ENCODE data around the gene ZNF263. TPM values are rescaled to one million over a fixed set of nuclear protein-coding genes. Genes with fewer than 3 reads are reported as not detected.

ZNF263 gene
- total RNA-seq (10 to 100 TPM; 22.5 to 84.0 (median 36.2) TPM), polyA plus RNA-seq (10 to 100 TPM; 18.5 to 26.4 (median 21.8) TPM)
- long read RNA-seq, donor 1, partial matches to known transcripts: 0 of 7 reads
- long read RNA-seq, donor 1, other reads (novel, unspliced or antisense): 0 of 7 reads
- long read RNA-seq, donor 2, partial matches to known transcripts: 0 of 5 reads
- long read RNA-seq, donor 2, other reads (novel, unspliced or antisense): 0 of 5 reads
- long read RNA-seq, donor 3, partial matches to known transcripts: 0 of 3 reads
- long read RNA-seq, donor 3, other reads (novel, unspliced or antisense): 0 of 3 reads
- long read RNA-seq, donor 4, partial matches to known transcripts: 0 of 2 reads
- long read RNA-seq, donor 4, other reads (novel, unspliced or antisense): 2 of 2 reads
- long read RNA-seq, donor 5, transcript ZNF263-205 (2 exons, 1,139 nt): major isoform, 17 of 54 reads
- long read RNA-seq, donor 5, transcript ZNF263-201 (6 exons, 3,830 nt): minor isoform, 10 of 54 reads
- long read RNA-seq, donor 5, transcript ZNF263-208 (3 exons, 851 nt): major isoform, 17 of 54 reads
- long read RNA-seq, donor 5, partial matches to known transcripts: 3 of 54 reads
- long read RNA-seq, donor 5, other reads (novel, unspliced or antisense): 7 of 54 reads
- long read RNA-seq, donor 6, partial matches to known transcripts: 0 of 1 reads
- long read RNA-seq, donor 6, other reads (novel, unspliced or antisense): 0 of 1 reads
- long read RNA-seq, donor 7, partial matches to known transcripts: 0 of 1 reads
- long read RNA-seq, donor 7, other reads (novel, unspliced or antisense): 0 of 1 reads
- long read RNA-seq, donor 8, partial matches to known transcripts: 0 of 7 reads
- long read RNA-seq, donor 8, other reads (novel, unspliced or antisense): 0 of 7 reads
- long read RNA-seq, donor 9, partial matches to known transcripts: 5 of 8 reads
- long read RNA-seq, donor 9, other reads (novel, unspliced or antisense): 0 of 8 reads
- long read RNA-seq, donor 10, partial matches to known transcripts: 0 of 4 reads
- long read RNA-seq, donor 10, other reads (novel, unspliced or antisense): 0 of 4 reads

DNA sequence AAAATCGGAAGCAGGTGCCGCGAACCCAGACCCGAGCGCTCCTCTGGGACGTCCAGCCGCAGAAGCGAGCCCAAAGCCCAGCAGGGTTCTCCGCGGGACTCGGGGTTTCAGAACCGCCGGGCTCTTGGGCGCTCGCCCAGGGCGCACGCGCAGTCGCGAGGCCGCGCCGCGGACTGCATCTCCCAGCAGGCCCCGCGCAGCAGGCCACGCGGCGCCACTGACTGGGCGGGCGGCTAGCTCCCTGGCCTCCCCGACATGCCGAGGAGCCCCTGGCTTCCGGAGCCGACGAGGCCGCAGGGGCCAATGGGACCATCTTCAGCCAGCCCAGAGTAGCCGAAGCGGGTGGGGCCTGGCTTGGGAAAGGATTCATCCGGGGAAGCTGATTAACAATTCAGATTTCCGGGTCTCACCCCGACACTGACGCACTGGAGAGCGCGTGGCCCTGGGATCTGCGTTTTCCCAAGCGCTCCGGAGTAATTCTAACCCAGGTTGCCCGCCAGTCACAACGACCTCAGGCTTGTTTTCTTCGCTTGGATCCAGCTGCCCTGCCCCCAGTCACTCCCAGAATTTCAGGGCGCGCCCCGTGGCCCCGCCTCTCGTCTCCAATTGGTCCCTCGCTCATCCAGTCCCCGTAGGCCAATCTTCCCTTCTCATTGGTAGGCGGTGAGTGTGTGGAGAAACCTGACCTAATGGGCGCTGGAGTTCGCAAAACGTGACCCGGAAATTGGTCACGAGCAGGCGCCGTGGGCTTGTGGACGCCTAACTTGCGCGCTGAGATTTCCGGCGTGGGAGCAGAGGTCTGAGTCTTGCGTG lies at the start of gene ZNF263:
Gene ZNF263, plus strand, starts transcription at position 762 of the 813 bp plus-strand sequence. CDS start 328 bp downstream, outside the sequence.
- 0 to 1% (median 0%) methylated on average over 22 to 72 of the region's 72 CpGs for WGBS, 4 donors
- H3K36me3 ChIP-seq (replicated peaks in 1 of 2): peaks cover 0 to 16% of the 10 kb centered on the region in 2 donors
- H3K9me3 ChIP-seq (replicated peaks in 1 of 3): peaks cover 0 to under 1% (median 0%) of the 10 kb centered on the region in 3 donors
- no peaks in the 10 kb centered on the region for H3K27me3 ChIP-seq
- peak; percentile 96 to 98 (median 97) for DNase-seq
- TF ChIP-seq POLR2A (IDR thresholded peaks at IDR 0.05): peak in 1 of 2 donors; percentile 72
- TF ChIP-seq, protein P1, sequence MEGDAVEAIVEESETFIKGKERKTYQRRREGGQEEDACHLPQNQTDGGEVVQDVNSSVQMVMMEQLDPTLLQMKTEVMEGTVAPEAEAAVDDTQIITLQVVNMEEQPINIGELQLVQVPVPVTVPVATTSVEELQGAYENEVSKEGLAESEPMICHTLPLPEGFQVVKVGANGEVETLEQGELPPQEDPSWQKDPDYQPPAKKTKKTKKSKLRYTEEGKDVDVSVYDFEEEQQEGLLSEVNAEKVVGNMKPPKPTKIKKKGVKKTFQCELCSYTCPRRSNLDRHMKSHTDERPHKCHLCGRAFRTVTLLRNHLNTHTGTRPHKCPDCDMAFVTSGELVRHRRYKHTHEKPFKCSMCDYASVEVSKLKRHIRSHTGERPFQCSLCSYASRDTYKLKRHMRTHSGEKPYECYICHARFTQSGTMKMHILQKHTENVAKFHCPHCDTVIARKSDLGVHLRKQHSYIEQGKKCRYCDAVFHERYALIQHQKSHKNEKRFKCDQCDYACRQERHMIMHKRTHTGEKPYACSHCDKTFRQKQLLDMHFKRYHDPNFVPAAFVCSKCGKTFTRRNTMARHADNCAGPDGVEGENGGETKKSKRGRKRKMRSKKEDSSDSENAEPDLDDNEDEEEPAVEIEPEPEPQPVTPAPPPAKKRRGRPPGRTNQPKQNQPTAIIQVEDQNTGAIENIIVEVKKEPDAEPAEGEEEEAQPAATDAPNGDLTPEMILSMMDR (IDR thresholded peaks at IDR 0.05): peak in 2 of 6 experiments; percentile 18
- H3K4me3 ChIP-seq: peak within 1 kb of the TSS; percentile 62 to 86 (median 86)
- intact Hi-C loops (cut with DNase I): no loop called here
- H3K27ac ChIP-seq: peak within 1 kb of the TSS; percentile 90 to 99 (median 98)
- H3K4me1 ChIP-seq (replicated peaks in 1 of 2): peaks cover 11 to 22% of the 10 kb centered on the region in 2 donors

DNA sequence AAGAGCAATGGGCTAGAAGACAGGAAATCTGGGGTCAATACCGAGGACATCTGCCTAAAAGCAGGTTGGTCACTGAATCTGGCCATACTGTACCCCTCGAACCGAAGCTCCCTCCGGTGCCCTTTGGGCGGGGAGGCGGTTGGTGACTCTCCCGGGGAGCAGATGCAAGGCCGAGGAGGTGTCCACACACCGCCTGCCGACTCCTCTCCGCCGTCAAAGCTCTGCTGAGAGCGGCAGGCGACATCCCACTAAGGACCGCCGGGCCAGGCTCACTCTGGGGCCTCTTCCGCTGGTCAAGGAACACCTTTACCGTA lies 48.8 kb upstream of the ZNF263 start:
- H3K4me3 ChIP-seq: peak overlapping the region; percentile 55 to 99 (median 64)
- intact Hi-C loops (cut with DNase I): no loop called here

DNA sequence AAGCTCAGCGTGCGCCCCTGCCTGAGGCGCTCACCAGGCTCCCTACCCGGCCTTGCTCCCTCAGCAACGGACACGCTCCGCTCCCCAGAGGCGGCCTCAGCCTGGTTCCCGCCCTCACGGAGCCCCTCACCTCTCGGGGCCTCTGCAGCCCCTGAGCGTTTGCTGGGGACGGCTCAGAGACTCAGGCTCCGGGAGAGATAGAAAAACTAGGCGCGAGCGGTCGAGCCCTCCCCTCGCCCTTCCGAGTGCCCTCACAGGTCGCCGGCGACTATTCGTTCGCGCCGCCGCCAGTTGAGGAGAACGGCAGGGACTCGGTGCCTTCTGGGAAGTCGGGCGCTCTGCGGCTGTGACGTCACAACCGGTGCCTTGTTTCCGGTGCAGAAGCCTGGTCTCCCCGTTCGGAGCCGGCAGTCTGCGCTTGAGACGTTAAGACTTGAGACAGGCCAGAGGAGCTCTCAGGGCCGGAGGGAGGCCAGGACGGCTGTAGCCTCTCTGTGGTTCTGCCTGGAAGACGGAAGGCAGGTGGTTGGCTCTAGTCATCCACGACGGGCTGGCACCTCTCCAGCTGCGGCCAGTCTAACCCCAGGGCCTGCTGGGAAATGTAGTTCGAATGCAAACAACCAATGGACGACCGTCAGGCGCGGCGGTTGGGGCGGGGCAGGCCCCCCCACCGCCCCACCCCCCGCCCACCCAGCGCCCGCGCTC lies 48.3 kb upstream of the ZNF263 start, which contains the start of gene ZNF200:
Gene ZNF200, minus strand, starts transcription at position 302 of the 705 bp plus-strand sequence. CDS start 1,403 bp downstream, outside the sequence.
- H3K27me3 ChIP-seq: no peaks in the 10 kb centered on the region
- peaks cover 11% of the 10 kb centered on the region in 2 donors for H3K4me1 ChIP-seq (replicated peaks in 1 of 2)
- H3K36me3 ChIP-seq (replicated peaks in 1 of 2): peaks cover 0 to 25% of the 10 kb centered on the region in 2 donors
- H3K27ac ChIP-seq: peak within 1 kb of the TSS; percentile 81 to 97 (median 93)
- DNase-seq: peak; percentile 94 to 98 (median 97)
- WGBS, 4 donors: 0% methylated on average over 9 to 58 of the region's 59 CpGs
- H3K4me3 ChIP-seq: peak within 1 kb of the TSS; percentile 55 to 99 (median 64)
- TF ChIP-seq POLR2A (IDR thresholded peaks at IDR 0.05): peak; percentile 64 to 84
- TF ChIP-seq, protein P1 (IDR thresholded peaks at IDR 0.05): no peak
- no peaks in the 10 kb centered on the region for H3K9me3 ChIP-seq (replicated peaks in 1 of 3)
- intact Hi-C loops (cut with DNase I): no loop called here

More for the DNA sequence above, 48.8 kb upstream of the ZNF263 start:
- WGBS, 4 donors: 1 to 2% (median 2%) methylated on average over 7 to 18 of the region's 18 CpGs
- DNase-seq: no peak
- no peaks in the 10 kb centered on the region for H3K9me3 ChIP-seq (replicated peaks in 1 of 3)
- peak overlapping the region; percentile 81 to 97 (median 93) for H3K27ac ChIP-seq
- H3K4me1 ChIP-seq (replicated peaks in 1 of 2): peaks cover 11% of the 10 kb centered on the region in 2 donors
- H3K27me3 ChIP-seq: no peaks in the 10 kb centered on the region
- no peak for TF ChIP-seq POLR2A (IDR thresholded peaks at IDR 0.05)
- TF ChIP-seq, protein P1 (IDR thresholded peaks at IDR 0.05): no peak
- peaks cover 0 to 25% of the 10 kb centered on the region in 2 donors for H3K36me3 ChIP-seq (replicated peaks in 1 of 2)
